ENCODE data around the gene SFN. TPM values are rescaled to one million over a fixed set of nuclear protein-coding genes. Genes with fewer than 3 reads are reported as not detected.

Gene SFN
- total RNA-seq, 1 donor from 2014 or later: 4.4 TPM

DNA sequence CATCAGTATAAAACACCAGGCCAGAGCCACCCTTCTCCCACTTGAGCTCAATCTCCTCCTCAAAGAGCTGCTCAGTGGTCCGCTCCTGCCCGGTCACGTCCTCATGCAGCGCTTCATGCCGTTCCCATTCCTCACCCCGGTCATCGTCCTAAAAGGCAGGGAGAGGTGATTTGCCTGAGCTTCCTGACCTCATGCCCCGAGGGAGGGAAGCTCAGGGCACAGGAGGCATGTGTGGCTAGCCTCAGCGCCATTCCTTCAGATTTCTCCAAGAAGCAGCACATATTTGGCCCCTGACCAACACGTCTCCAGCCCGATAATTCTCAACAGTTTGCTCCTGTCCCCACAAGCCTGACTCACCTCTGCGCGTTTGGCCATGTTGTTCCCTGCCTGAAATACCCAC, 31.3 kb downstream of the SFN start:
- Mint-ChIP-seq H3K36me3 (peaks cover 22% of the 10 kb centered on the region), H3K27ac (no peak overlapping the region)
- no peak for TF ChIP-seq CTCF (IDR thresholded peaks at IDR 0.05; ENCODE audit: unreplicated experiment)

GRCh38 chr1:26897351-26897750, 34.4 kb downstream of the SFN start:
- H3K9me3 Mint-ChIP-seq: no peaks in the 10 kb centered on the region
- H3K4me1 Mint-ChIP-seq: peaks cover 21% of the 10 kb centered on the region
- H3K27me3 Mint-ChIP-seq (ENCODE audit: low read depth): no peaks in the 10 kb centered on the region
- H3K36me3 Mint-ChIP-seq: peaks cover 22% of the 10 kb centered on the region
- no peak for TF ChIP-seq CTCF (IDR thresholded peaks at IDR 0.05; ENCODE audit: unreplicated experiment)
- H3K27ac Mint-ChIP-seq: no peak overlapping the region
- H3K4me3 Mint-ChIP-seq: no peak overlapping the region
- DNase-seq (ENCODE audit: low spot score in 2 of 2, unreplicated experiment in 2 of 2): no peak

More for the DNA sequence above, 31.3 kb downstream of the SFN start:
- Mint-ChIP-seq H3K9me3 (no peaks in the 10 kb centered on the region), H3K4me1 (peaks cover 15% of the 10 kb centered on the region), H3K4me3 (no peak overlapping the region), H3K27me3 (ENCODE audit: low read depth) (no peaks in the 10 kb centered on the region)
- DNase-seq (ENCODE audit: low spot score in 2 of 2, unreplicated experiment in 2 of 2): no peak

- Mint-ChIP-seq H3K27ac (peak within 1 kb of the TSS; percentile 99), H3K9me3 (no peaks in the 10 kb centered on the region), H3K27me3 (ENCODE audit: low read depth) (no peaks in the 10 kb centered on the region), H3K36me3 (peaks cover 8% of the 10 kb centered on the region), H3K4me3 (peak within 1 kb of the TSS; percentile 98), H3K4me1 (peaks cover 21% of the 10 kb centered on the region)
- DNase-seq (ENCODE audit: low spot score in 2 of 2, unreplicated experiment in 2 of 2): peak; percentile 86 to 88
- TF ChIP-seq CTCF (IDR thresholded peaks at IDR 0.05; ENCODE audit: unreplicated experiment): no peak
Measured at GRCh38 chr1:26900001-26900814, 37.3 kb downstream of the SFN start, which contains the start of gene GPATCH3. GPATCH3 (minus strand) TSS chr1:26900467; CDS start chr1:26900442, 25 bp downstream.

DNA sequence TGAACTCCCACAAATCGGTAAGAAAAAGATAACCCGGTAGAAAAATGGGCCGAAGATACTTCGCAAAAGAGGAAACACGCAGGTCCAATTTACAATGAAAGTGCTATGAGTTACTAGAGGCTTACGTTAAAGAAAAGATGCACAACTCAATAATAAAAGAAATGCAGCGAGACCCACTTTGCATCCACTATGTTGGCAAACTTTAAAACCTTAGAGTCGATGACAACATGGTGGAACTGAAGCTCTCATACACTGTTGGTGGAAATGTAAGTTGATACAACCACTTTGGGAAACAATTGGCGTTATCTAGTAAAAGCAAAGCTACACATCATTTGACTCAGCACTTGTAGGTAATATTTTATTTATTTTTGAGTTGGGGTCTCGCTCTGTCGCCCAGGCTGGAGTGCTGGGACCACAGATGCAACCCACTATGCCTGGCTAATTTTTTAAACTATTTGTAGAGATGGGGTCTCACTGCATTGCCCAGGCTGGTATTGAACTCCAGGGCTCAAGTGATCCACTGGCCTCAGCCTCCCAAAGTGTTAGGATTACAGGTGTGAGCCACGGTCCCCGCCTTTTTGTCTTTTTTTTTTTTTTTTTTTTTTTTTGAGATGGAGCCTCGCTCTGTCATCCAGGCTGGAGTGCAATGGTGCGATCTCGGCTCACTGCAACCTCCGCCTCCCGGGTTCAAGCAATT, 38.0 kb downstream of the SFN start:
- Mint-ChIP-seq H3K27me3 (ENCODE audit: low read depth) (no peaks in the 10 kb centered on the region), H3K27ac (peak overlapping the region; percentile 99), H3K9me3 (no peaks in the 10 kb centered on the region), H3K4me1 (peaks cover 21% of the 10 kb centered on the region), H3K4me3 (peak overlapping the region; percentile 98), H3K36me3 (peaks cover 8% of the 10 kb centered on the region)
- TF ChIP-seq CTCF (IDR thresholded peaks at IDR 0.05; ENCODE audit: unreplicated experiment): no peak
- no peak for DNase-seq (ENCODE audit: low spot score in 2 of 2, unreplicated experiment in 2 of 2)

DNA sequence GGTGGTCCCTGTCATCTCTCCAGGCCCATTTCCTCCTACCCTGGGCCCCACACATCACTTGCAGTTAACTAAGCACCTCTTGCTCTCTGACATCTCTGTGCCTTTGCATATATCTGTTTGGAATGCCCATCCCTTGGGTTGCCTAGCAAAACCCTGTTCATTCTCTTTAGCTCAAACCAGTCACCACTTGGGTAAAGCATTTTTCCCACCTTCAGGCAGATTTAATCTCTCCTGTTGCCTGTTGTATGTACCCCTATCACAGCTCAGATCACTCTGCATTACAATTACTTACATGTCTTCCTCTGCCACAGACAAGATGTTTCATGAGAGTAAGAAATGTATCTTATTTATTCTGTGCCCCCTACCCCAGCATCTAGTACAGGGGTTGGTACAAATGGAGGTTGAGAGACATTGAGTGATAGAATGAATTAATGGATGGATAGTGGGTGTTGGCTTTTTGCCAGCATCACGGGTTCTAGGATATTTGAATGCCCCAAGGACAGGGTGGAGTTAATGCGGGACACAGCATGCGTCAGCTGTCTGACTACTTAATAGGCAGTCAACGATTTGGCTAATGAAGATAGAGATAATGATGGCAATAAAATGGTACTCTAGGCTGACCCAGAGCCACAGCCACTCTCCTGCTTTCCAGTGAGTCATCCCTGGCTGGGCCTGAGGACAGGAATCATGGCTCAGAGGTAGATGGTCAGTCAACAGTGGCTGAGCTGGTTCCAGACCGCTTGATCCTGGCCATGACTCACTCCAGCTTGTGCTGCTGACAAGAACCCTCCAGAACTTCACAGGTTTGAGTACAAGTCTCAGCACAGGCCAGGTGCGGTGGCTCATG, 44.3 kb downstream of the SFN start:
- DNase-seq (ENCODE audit: low spot score in 2 of 2, unreplicated experiment in 2 of 2): no peak
- Mint-ChIP-seq H3K27ac (no peak overlapping the region), H3K9me3 (no peaks in the 10 kb centered on the region), H3K27me3 (ENCODE audit: low read depth) (no peaks in the 10 kb centered on the region), H3K4me3 (no peak overlapping the region), H3K36me3 (no peaks in the 10 kb centered on the region), H3K4me1 (no peaks in the 10 kb centered on the region)
- no peak for TF ChIP-seq CTCF (IDR thresholded peaks at IDR 0.05; ENCODE audit: unreplicated experiment)
